ENCODE results near the gene ACSL6.

GRCh38 chr5:131988601-131989000, 22.9 kb downstream of the ACSL6 start:
- TF ChIP-seq CTCF (IDR thresholded peaks at IDR 0.05) (no peak), EZH2 (IDR thresholded peaks at IDR 0.05; ENCODE audit: borderline replicate concordance, insufficient read depth, low read depth, low read length, poor library complexity, severe bottlenecking) (no peak)
